ENCODE data around the gene LETMD1.

LETMD1 gene

GRCh38 chr12:51008329-51009055 lies 39.6 kb upstream of the LETMD1 start:
- Histone ChIP-seq H3K36me3 (ENCODE audit: insufficient read depth, low read length) (peaks cover 44% of the 10 kb centered on the region), H3K27me3 (ENCODE audit: insufficient read depth, low read length, poor library complexity) (no peaks in the 10 kb centered on the region), H3K9me3 (ENCODE audit: insufficient read depth, low read length, severe bottlenecking) (no peaks in the 10 kb centered on the region), H3K4me1 (ENCODE audit: insufficient read depth, low read length) (peaks cover 10% of the 10 kb centered on the region), H3K4me3 (ENCODE audit: low read depth in 1 of 2, low read length in 2 of 2) (no peak overlapping the region), H3K79me2 (ENCODE audit: insufficient read depth, low read length) (peaks cover 64% of the 10 kb centered on the region), H4K20me1 (ENCODE audit: insufficient read depth, low read length) (peaks cover 19% of the 10 kb centered on the region; the same call in 1 of the 2 replicates), H3K27ac (ENCODE audit: low read length) (peak overlapping the region; percentile 45; the same call in 1 of the 2 replicates), H3K9ac (ENCODE audit: low read depth, low read length) (peak overlapping the region; percentile 21; the same call in 1 of the 2 replicates), H2AFZ (ENCODE audit: low read depth, low read length) (no peak overlapping the region), H3K4me2 (ENCODE audit: insufficient read depth, low read length) (no peak overlapping the region)
- ATAC-seq (ENCODE audit: insufficient read depth, low read depth) (no peak), DNase-seq (no peak)
- TF ChIP-seq CTCF (IDR thresholded peaks at IDR 0.05; ENCODE audit: borderline replicate concordance, extremely low read depth, low read length, poor library complexity, severe bottlenecking), result no peak
- TF ChIP-seq EZH2 (IDR thresholded peaks at IDR 0.05; ENCODE audit: borderline replicate concordance, low read depth, low read length, severe bottlenecking), result no peak

GRCh38 chr12:51009056-51009440 lies 39.1 kb upstream of the LETMD1 start:
- peak; percentile 74 for DNase-seq
- no peak overlapping the region for H3K4me3 ChIP-seq (ENCODE audit: low read depth in 1 of 2, low read length in 2 of 2)
- peaks cover 68% of the 10 kb centered on the region for H3K79me2 ChIP-seq (ENCODE audit: insufficient read depth, low read length)
- peak overlapping the region; percentile 21; the same call in 1 of the 2 replicates for H3K9ac ChIP-seq (ENCODE audit: low read depth, low read length)
- 0 out of 2 replicates have a peak overlapping the region, but pooled peaks have one; percentile 34 for H3K4me2 ChIP-seq (ENCODE audit: insufficient read depth, low read length)
- no peaks in the 10 kb centered on the region for H3K27me3 ChIP-seq (ENCODE audit: insufficient read depth, low read length, poor library complexity)
- no peaks in the 10 kb centered on the region for H3K9me3 ChIP-seq (ENCODE audit: insufficient read depth, low read length, severe bottlenecking)
- H3K27ac ChIP-seq (ENCODE audit: low read length), result peak overlapping the region; percentile 45
- H3K4me1 ChIP-seq (ENCODE audit: insufficient read depth, low read length), result peaks cover 10% of the 10 kb centered on the region
- H2AFZ ChIP-seq (ENCODE audit: low read depth, low read length), result no peak overlapping the region
- ATAC-seq (ENCODE audit: insufficient read depth, low read depth), result peak; percentile 100
- H4K20me1 ChIP-seq (ENCODE audit: insufficient read depth, low read length), result peaks cover 19% of the 10 kb centered on the region; the same call in 1 of the 2 replicates
- TF ChIP-seq EZH2 (IDR thresholded peaks at IDR 0.05; ENCODE audit: borderline replicate concordance, low read depth, low read length, severe bottlenecking) (no peak), CTCF (IDR thresholded peaks at IDR 0.05; ENCODE audit: borderline replicate concordance, extremely low read depth, low read length, poor library complexity, severe bottlenecking) (no peak)
- H3K36me3 ChIP-seq (ENCODE audit: insufficient read depth, low read length), result peaks cover 44% of the 10 kb centered on the region

GRCh38 chr12:51011955-51012354 lies 36.2 kb upstream of the LETMD1 start:
- H3K4me2 ChIP-seq (ENCODE audit: insufficient read depth, low read length), result no peak overlapping the region
- H4K20me1 ChIP-seq (ENCODE audit: insufficient read depth, low read length), result peaks cover 17% of the 10 kb centered on the region; the same call in 1 of the 2 replicates
- no peak overlapping the region for H3K4me3 ChIP-seq (ENCODE audit: low read depth in 1 of 2, low read length in 2 of 2)
- peaks cover 20% of the 10 kb centered on the region for H3K36me3 ChIP-seq (ENCODE audit: insufficient read depth, low read length)
- no peak overlapping the region for H3K9ac ChIP-seq (ENCODE audit: low read depth, low read length)
- no peak for ATAC-seq (ENCODE audit: insufficient read depth, low read depth)
- no peaks in the 10 kb centered on the region for H3K27me3 ChIP-seq (ENCODE audit: insufficient read depth, low read length, poor library complexity)
- DNase-seq, result no peak
- H2AFZ ChIP-seq (ENCODE audit: low read depth, low read length), result no peak overlapping the region
- H3K79me2 ChIP-seq (ENCODE audit: insufficient read depth, low read length), result peaks cover 90% of the 10 kb centered on the region
- TF ChIP-seq CTCF (IDR thresholded peaks at IDR 0.05; ENCODE audit: borderline replicate concordance, extremely low read depth, low read length, poor library complexity, severe bottlenecking), result no peak
- no peak for TF ChIP-seq EZH2 (IDR thresholded peaks at IDR 0.05; ENCODE audit: borderline replicate concordance, low read depth, low read length, severe bottlenecking)
- peaks cover 10% of the 10 kb centered on the region for H3K4me1 ChIP-seq (ENCODE audit: insufficient read depth, low read length)
- no peak overlapping the region for H3K27ac ChIP-seq (ENCODE audit: low read length)
- H3K9me3 ChIP-seq (ENCODE audit: insufficient read depth, low read length, severe bottlenecking), result no peaks in the 10 kb centered on the region

Data from DND-41 (cell line).